Lung (tissue), 12 donors: ENCODE results near the gene POMP. TPM values are rescaled to one million over a fixed set of nuclear protein-coding genes. Genes with fewer than 3 reads are reported as not detected.

Experiments
- ATAC-seq: fragments of 200-7000 bp; cut with Tn5 transposase; one replicate; pipeline ENCODE4 v1.9.1; 2020; ENCODE audit warnings: moderate number of reproducible peaks; ENCODE audit not compliant: insufficient read depth, low FRiP score
- DNase-seq, 3 donors: peaks; one replicate each; pipeline ENCODE4 v3.0.0-alpha.2; 2013 to 2017
- H3K27ac ChIP-seq, 2 donors: one replicate each; pipeline ENCODE4 v1.5.1; 2013; ENCODE audit warnings: mild to moderate bottlenecking in 2 of 2, moderate library complexity in 2 of 2, control low read depth in 1 of 2, inconsistent platforms in 1 of 2, low read depth in 1 of 2, low read length in 1 of 2
- H3K27me3 ChIP-seq, 3 donors: one replicate each; pipeline ENCODE4 v1.5.1; 2013; ENCODE audit warnings: low read length in 2 of 3; ENCODE audit not compliant: control insufficient read depth in 3 of 3, insufficient read depth in 3 of 3
- H3K36me3 ChIP-seq, 4 donors: one replicate each; pipeline ENCODE4 v1.5.1; 2013; ENCODE audit warnings: low read length in 4 of 4, mild to moderate bottlenecking in 1 of 4, moderate library complexity in 1 of 4; ENCODE audit not compliant: control insufficient read depth in 4 of 4, insufficient read depth in 4 of 4
- H3K4me1 ChIP-seq, 5 donors: one replicate each; pipeline ENCODE4 v1.5.1; 2013; ENCODE audit warnings: low read length in 5 of 5, mild to moderate bottlenecking in 2 of 5, moderate library complexity in 1 of 5; ENCODE audit not compliant: control insufficient read depth in 5 of 5, insufficient read depth in 5 of 5
- H3K4me3 ChIP-seq: one replicate; pipeline ENCODE4 v1.5.1; 2013; ENCODE audit warnings: mild to moderate bottlenecking, control low read depth, moderate library complexity
- H3K9ac ChIP-seq, 2 donors: one replicate each; pipeline ENCODE4 v1.5.1; 2013; ENCODE audit warnings: low read length in 2 of 2, control low read depth in 1 of 2; ENCODE audit not compliant: insufficient read depth in 1 of 2
- H3K9me3 ChIP-seq, 4 donors: one replicate each; pipeline ENCODE4 v1.5.1; 2013; ENCODE audit warnings: low read length in 3 of 4, mild to moderate bottlenecking in 1 of 4, moderate library complexity in 1 of 4; ENCODE audit not compliant: control insufficient read depth in 4 of 4, insufficient read depth in 3 of 4
- CTCF ChIP-seq: IDR thresholded peaks from 2 replicates; pipeline ENCODE4 v1.5.1; 2012; ENCODE audit warnings: mild to moderate bottlenecking; ENCODE audit errors: control extremely low read depth, extremely low read depth
- WGBS, 2 donors: extraction: QIAGEN DNeasy Blood & Tissue Kit; methylation state at CpG; one replicate each; pipeline ENCODE4 v1.1.7; 2013; 5-methylcytosine and 5-hydroxymethylcytosine counted together
- polyA plus RNA-seq, 2 donors: library from polyadenylated mRNA; stranded (reverse); fragments of 200-250 nt; gene quantifications; one replicate each; pipeline ENCODE4 v1.2.1, GENCODE V29; 2013
- total RNA-seq, 2 donors: library from RNA; depleted of rRNA in 1 of 2; stranded (reverse); fragments of >200 nt in 1 of 2; gene quantifications; one replicate each; pipeline ENCODE4 v1.2.1, GENCODE V29; 2014 to 2021
- donor health status: control.
- donor health status: control.
- donor health status: Bipolar disorder and iron deficiency.
- donor health status: healthy.
- donor health status: DM: yes; HTN: yes; CAD: no.

The POMP gene
- total and polyA plus RNA-seq, 4 donors: 33.6 to 89.9 (median 72.8) TPM

DNA sequence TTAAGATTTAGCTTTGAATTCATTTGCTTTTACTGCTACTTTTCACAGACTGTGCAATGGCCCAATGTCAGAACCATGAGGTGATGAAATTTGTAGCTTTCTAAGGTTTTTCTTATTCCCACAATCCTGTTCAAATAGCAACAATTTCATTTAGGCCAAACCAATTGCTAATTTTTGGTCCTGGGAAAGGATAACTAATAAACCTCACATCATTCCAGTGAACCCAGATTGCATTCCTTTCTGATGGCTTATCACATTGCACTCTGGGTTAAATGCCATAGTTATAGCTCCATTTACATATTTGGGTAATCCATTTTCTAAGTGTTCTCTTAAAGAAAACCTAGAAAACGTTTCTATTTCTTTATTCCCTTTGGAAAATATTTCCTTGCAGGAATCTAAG, 22.9 kb upstream of the POMP start:
- no peak for TF ChIP-seq CTCF
- Histone ChIP-seq H3K27ac (no peak overlapping the region), H3K36me3 (no peaks in the 10 kb centered on the region), H3K9ac (no peak overlapping the region), H3K9me3 (no peaks in the 10 kb centered on the region), H3K27me3 (peaks cover 0 to 3% (median 0%) of the 10 kb centered on the region in 3 donors), H3K4me1 (no peaks in the 10 kb centered on the region), H3K4me3 (no peak overlapping the region)
- no peak for DNase-seq
- no peak for ATAC-seq
- WGBS, 2 donors: 15 to 50% methylated on average over 1 of the region's 1 CpG

DNA sequence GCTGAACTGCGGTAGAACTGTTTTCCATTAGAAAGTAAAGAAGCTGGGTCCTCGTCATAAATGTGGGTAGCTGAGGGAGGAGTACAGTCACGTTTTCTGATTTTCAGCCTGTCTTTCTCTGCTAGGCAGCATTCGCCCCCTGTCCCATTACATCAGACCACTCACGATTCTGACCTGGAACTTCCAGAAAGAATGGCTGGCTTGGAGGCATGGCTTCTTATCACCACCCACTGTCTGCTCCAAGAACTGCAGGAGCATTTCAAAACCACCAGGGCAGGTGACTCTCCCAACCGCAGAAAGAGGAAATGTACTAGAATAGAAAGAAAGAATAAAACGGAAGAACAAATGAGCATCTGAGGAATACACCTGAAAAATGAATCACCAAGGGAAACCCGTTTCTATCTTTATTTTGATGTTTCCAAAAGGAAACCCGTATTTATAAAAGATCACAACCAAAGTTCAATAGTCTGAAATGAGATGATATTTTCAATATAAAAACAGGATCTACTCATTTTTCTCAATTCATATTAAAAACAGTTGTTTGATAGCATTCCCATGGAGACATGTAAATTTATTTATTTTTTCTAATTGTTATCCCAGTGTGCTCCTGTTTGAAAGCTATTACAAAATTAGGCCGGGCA, 22.1 kb upstream of the POMP start:
- Histone ChIP-seq H3K9me3 (no peaks in the 10 kb centered on the region), H3K27me3 (peaks cover 0 to 3% (median 0%) of the 10 kb centered on the region in 3 donors), H3K36me3 (no peaks in the 10 kb centered on the region), H3K4me1 (peaks cover 0 to 3% (median 0%) of the 10 kb centered on the region in 5 donors), H3K27ac (no peak overlapping the region), H3K4me3 (no peak overlapping the region), H3K9ac (no peak overlapping the region)
- ATAC-seq (peak; percentile 86), DNase-seq (peak; percentile 48 to 67 (median 53))
- 28 to 32% methylated on average over 10 of the region's 10 CpGs for WGBS, 2 donors
- TF ChIP-seq CTCF: peak; percentile 71

GRCh38 chr13:28637714-28638355, 21.1 kb upstream of the POMP start:
- Histone ChIP-seq H3K9ac (no peak overlapping the region), H3K27ac (no peak overlapping the region), H3K4me3 (no peak overlapping the region), H3K4me1 (peaks cover 0 to 3% (median 0%) of the 10 kb centered on the region in 5 donors), H3K27me3 (peaks cover 0 to 3% (median 0%) of the 10 kb centered on the region in 3 donors), H3K9me3 (no peaks in the 10 kb centered on the region), H3K36me3 (no peaks in the 10 kb centered on the region)
- TF ChIP-seq CTCF: no peak
- 34 to 57% methylated on average over 3 of the region's 3 CpGs for WGBS, 2 donors
- DNase-seq: peak; percentile 22 to 54 (median 27)
- ATAC-seq: no peak
